ENCODE results near the gene WDR1.

The WDR1 gene

GRCh38 chr4:10061650-10062415 lies 54.8 kb downstream of the WDR1 start:
- Histone ChIP-seq H3K4me3 (IDR thresholded peaks at IDR 0.05; ENCODE audit: insufficient read depth, low read depth, low read length) (no peak overlapping the region), H3K9ac (no peak overlapping the region), H3K79me2 (ENCODE audit: insufficient read depth, low read depth) (no peaks in the 10 kb centered on the region), H3K4me1 (ENCODE audit: low read depth, poor library complexity, severe bottlenecking) (no peaks in the 10 kb centered on the region), H3K36me3 (ENCODE audit: insufficient read depth) (no peaks in the 10 kb centered on the region), H4K20me1 (ENCODE audit: insufficient read depth) (no peaks in the 10 kb centered on the region), H2AFZ (ENCODE audit: low read depth) (no peak overlapping the region), H3K4me2 (no peak overlapping the region), H3K27ac (no peak overlapping the region), H3K27me3 (ENCODE audit: insufficient read depth, low read depth) (no peaks in the 10 kb centered on the region)
- TF ChIP-seq, protein P1, sequence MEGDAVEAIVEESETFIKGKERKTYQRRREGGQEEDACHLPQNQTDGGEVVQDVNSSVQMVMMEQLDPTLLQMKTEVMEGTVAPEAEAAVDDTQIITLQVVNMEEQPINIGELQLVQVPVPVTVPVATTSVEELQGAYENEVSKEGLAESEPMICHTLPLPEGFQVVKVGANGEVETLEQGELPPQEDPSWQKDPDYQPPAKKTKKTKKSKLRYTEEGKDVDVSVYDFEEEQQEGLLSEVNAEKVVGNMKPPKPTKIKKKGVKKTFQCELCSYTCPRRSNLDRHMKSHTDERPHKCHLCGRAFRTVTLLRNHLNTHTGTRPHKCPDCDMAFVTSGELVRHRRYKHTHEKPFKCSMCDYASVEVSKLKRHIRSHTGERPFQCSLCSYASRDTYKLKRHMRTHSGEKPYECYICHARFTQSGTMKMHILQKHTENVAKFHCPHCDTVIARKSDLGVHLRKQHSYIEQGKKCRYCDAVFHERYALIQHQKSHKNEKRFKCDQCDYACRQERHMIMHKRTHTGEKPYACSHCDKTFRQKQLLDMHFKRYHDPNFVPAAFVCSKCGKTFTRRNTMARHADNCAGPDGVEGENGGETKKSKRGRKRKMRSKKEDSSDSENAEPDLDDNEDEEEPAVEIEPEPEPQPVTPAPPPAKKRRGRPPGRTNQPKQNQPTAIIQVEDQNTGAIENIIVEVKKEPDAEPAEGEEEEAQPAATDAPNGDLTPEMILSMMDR (conservative IDR thresholded peaks at IDR 0.05; ENCODE audit: low read depth, low read length) = no peak

GRCh38 chr4:10058371-10058770 lies 58.2 kb downstream of the WDR1 start:
- no peaks in the 10 kb centered on the region for H4K20me1 ChIP-seq (ENCODE audit: insufficient read depth)

DNA sequence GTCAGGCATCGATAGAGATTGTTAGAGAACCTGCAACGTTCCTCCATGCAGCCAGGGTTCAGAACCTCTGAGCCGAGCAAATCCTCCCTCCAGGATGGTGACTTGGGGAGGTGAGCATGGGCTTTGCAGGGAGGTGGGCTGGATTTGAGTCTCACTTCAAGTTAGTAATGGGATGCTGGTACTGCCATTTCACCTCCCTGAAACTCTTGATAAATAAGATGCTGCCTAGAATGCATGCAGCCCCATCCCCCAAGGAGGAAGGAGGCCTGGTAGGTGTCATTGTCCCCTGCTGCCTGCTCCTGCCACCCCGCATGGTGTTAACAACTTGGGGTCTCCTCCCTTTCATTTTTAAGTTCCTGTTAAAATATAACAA lies 59.6 kb downstream of the WDR1 start:
- Histone ChIP-seq H3K27me3 (ENCODE audit: insufficient read depth, low read depth) (no peaks in the 10 kb centered on the region), H3K79me2 (ENCODE audit: insufficient read depth, low read depth) (no peaks in the 10 kb centered on the region), H3K4me2 (no peak overlapping the region), H2AFZ (ENCODE audit: low read depth) (no peak overlapping the region), H3K9ac (no peak overlapping the region), H3K27ac (no peak overlapping the region), H3K4me1 (ENCODE audit: low read depth, poor library complexity, severe bottlenecking) (no peaks in the 10 kb centered on the region), H3K4me3 (IDR thresholded peaks at IDR 0.05; ENCODE audit: insufficient read depth, low read depth, low read length) (no peak overlapping the region), H4K20me1 (ENCODE audit: insufficient read depth) (no peaks in the 10 kb centered on the region), H3K36me3 (ENCODE audit: insufficient read depth) (no peaks in the 10 kb centered on the region)
- TF ChIP-seq, protein P1 (conservative IDR thresholded peaks at IDR 0.05; ENCODE audit: low read depth, low read length) = no peak

More at GRCh38 chr4:10058371-10058770, 58.2 kb downstream of the WDR1 start:
- TF ChIP-seq, protein P1 (conservative IDR thresholded peaks at IDR 0.05; ENCODE audit: low read depth, low read length) = no peak
- Histone ChIP-seq H3K27ac (no peak overlapping the region), H3K9ac (no peak overlapping the region), H3K4me3 (IDR thresholded peaks at IDR 0.05; ENCODE audit: insufficient read depth, low read depth, low read length) (no peak overlapping the region), H3K4me1 (ENCODE audit: low read depth, poor library complexity, severe bottlenecking) (no peaks in the 10 kb centered on the region), H3K79me2 (ENCODE audit: insufficient read depth, low read depth) (no peaks in the 10 kb centered on the region), H3K27me3 (ENCODE audit: insufficient read depth, low read depth) (no peaks in the 10 kb centered on the region), H3K4me2 (no peak overlapping the region), H2AFZ (ENCODE audit: low read depth) (no peak overlapping the region), H3K36me3 (ENCODE audit: insufficient read depth) (no peaks in the 10 kb centered on the region)

DNA sequence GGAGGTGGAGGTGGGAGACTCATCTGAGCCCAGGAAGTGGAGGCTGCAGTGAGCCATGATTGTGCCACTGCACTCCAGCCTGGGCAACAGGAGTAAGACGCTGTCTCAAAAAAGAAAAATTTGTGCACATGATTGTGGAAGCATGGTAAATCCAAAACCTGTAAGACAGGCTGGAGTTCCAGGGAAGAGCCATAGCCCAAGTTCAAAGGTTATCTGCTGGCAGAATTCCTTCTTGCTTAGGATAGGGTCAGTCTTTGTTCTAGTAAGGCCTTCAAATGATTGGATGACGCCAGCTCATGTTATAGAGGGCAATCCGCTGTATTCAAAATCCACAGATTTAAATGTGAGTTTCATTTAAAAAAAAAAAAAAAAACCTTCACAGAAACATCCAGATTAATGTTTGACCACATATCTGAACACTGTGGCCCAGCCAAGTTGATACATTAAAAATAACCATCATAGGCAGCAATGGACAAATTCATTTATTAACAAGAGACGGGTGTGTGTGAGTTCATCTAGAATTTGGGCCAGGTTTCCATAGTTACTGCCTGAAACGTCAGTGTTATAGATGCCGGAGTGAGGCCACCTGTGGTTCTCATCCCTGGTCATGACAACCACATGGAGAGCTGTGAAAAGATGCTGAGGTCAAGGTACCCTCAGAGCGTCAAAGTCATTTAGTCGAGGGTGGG lies 60.1 kb downstream of the WDR1 start:
- no peaks in the 10 kb centered on the region for H3K79me2 ChIP-seq (ENCODE audit: insufficient read depth, low read depth)
- no peak overlapping the region for H3K27ac ChIP-seq
- TF ChIP-seq, protein P1 (conservative IDR thresholded peaks at IDR 0.05; ENCODE audit: low read depth, low read length) = no peak
- no peak overlapping the region for H3K4me2 ChIP-seq
- H3K9ac ChIP-seq = no peak overlapping the region
- no peaks in the 10 kb centered on the region for H3K36me3 ChIP-seq (ENCODE audit: insufficient read depth)
- H4K20me1 ChIP-seq (ENCODE audit: insufficient read depth) = no peaks in the 10 kb centered on the region
- no peaks in the 10 kb centered on the region for H3K4me1 ChIP-seq (ENCODE audit: low read depth, poor library complexity, severe bottlenecking)
- H3K4me3 ChIP-seq (IDR thresholded peaks at IDR 0.05; ENCODE audit: insufficient read depth, low read depth, low read length) = no peak overlapping the region
- H2AFZ ChIP-seq (ENCODE audit: low read depth) = no peak overlapping the region
- no peaks in the 10 kb centered on the region for H3K27me3 ChIP-seq (ENCODE audit: insufficient read depth, low read depth)
